Fibroblast of peridontal ligament (primary cell): ENCODE results near the gene PIK3C2B.

Experiments
- DNase-seq: peaks from one replicate; pipeline ENCODE4 v3.0.0-alpha.2; 2010; ENCODE audit errors: extremely low read depth

PIK3C2B gene

GRCh38 chr1:204459706-204460105, 34.9 kb downstream of the PIK3C2B start:
- DNase-seq = no peak

- DNase-seq = no peak
Measured at GRCh38 chr1:204457666-204458065, 36.9 kb downstream of the PIK3C2B start.

DNA sequence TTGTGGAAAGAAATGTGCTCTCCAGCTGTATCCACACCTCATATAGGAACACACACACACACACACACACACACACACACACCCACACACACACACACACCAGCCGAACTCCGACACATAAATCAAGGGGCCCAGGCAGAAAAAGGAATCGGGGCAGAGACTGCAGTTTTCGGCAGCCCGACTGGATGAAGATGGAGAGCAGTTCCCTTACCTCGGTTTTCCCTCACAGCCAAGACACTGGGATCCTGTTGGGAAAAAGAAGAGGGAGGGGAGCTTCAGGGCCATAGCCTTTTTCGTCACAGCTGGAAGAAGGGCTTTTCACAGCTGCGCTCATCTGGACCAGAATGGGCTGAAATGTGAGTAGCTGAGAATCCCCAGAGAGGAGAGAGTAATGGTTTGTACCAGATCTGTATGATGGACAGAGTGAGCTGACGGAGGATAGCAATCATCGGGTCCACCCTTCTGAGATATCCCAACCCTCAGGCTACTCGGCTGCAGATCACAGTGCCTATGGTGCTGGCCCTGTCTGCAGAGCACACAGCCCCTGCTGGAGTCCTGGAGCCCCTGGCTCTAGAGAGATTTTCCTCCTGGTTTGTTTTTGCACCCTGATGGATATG, 37.7 kb downstream of the PIK3C2B start:
- peak; percentile 74 for DNase-seq

- no peak for DNase-seq
Measured at GRCh38 chr1:204455831-204456145, 38.8 kb downstream of the PIK3C2B start.

GRCh38 chr1:204455063-204455830, 39.4 kb downstream of the PIK3C2B start:
- no peak for DNase-seq

- no peak for DNase-seq
Measured at GRCh38 chr1:204454476-204454875, 40.1 kb downstream of the PIK3C2B start.

GRCh38 chr1:204453141-204453772, 41.3 kb downstream of the PIK3C2B start:
- DNase-seq = no peak

DNA sequence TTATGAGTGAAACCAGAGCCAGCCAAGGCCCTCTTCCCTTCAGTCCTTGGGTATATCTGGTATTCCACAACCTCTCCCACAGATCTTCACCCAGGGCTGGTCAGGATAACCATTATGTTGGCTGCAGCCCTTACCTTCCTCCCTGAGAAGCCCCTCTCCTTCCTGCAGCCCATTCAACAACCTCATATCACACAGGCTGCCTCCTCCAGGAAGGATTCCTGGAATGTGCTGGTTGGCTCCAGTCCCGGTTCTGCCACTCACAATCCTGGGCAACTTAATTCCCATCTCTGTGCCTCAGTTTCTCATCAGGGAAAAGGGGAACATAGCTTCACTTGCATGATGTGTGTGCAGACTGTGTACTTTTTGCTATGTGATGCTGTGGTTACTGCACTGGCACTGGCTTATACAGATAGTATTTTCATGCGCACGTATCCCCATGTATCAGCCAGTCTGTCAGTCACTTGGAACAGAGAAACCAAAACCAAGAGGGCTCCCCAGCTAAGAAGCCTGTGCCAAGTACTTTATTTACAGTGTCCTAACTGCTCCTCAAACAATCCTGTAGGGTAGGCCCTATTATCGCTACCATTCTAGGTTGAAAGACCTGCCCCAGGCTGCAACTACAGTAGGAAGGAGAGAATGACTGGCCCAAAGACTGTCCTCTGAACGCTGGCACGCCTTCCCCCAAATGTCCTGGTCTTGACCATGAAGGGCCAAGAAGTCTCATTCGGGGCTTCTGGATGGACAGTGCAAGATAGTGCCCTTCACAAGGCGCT, 43.1 kb downstream of the PIK3C2B start:
- DNase-seq = no peak

GRCh38 chr1:204450461-204451257, 43.9 kb downstream of the PIK3C2B start:
- DNase-seq = no peak

GRCh38 chr1:204449678-204450280, 44.8 kb downstream of the PIK3C2B start:
- DNase-seq = no peak

DNA sequence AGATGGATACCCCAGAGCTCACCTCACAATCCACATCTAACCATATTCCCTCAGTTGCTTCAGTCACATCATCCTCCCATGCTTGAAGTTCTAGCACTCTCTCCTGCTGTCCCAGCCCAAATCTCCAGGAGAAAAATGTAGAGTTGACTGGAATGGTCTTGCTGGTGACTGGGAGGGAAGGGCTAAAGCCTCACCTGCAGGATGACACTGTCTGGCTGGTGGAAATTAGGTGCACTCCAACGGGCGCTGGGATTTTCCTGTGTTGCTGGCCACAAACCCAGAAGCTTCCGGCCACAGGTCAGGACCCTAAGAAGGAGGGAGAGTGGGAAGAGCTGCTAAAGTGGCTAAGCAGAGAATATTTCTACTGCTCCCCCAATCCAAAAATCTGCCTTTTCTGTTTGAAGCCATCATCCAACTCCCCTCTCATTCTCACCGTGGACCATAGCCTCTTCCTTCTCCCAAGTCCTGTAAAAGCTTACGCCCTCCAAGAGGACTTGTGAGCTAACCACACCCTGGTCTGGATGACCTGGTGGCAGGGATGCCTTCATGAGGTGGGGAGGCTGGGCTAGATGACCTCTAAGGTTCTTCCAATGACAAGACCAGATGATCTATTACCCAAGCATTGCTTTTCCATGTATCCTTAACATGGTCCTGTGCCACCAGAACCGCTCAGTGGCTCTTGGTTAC, 45.5 kb downstream of the PIK3C2B start:
- DNase-seq = no peak

DNA sequence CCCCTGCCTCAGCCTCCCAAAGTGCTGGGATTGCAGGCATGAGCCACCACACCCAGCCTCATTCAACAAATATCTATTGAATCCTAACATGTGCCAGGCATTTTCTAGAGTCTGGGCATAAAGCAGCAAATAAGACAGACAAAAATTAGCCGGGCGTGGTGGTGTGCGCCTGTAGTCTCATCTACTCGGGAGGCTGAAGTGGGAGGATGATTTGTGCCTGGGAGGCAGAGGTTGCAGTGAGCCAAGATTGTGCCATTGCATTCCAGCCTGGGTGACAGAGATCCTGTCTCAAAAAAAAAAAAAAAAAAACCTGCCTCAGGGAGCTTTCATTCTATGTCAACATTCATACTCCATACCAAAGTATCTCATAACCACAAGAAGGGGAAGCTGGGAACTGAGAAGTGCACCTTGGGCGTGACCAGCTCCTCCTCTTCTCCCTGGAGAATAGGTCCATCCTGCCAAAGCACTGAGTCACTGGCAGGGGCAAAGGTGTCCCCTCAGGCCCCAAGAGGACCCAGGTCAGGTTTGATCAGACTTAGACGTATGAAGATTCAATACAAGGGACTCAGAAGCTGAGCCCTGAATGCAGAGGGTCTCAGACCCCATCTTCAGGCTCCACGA, 46.2 kb downstream of the PIK3C2B start:
- no peak for DNase-seq

- DNase-seq = no peak
Measured at GRCh38 chr1:204447736-204448135, 46.9 kb downstream of the PIK3C2B start.

DNA sequence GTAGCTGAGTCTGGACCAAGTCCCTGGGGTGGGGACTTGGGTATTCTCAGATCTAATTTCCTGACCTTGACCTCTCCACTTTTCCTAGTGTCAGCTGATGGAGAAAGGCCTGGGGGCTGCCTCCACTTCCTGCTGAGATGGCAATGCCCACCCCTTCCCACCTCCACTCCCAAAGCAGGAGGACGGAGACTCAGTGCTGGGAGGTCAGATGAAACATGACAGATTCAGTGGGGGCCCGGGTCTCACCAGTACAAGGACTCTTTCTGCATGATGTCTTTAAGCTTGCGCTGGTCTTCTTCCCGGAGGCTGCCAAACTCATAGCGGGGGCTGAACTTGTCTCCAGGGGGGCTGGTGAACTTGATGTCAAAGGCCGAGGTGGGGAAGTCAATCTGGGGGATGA, 47.4 kb downstream of the PIK3C2B start:
- no peak for DNase-seq

DNA sequence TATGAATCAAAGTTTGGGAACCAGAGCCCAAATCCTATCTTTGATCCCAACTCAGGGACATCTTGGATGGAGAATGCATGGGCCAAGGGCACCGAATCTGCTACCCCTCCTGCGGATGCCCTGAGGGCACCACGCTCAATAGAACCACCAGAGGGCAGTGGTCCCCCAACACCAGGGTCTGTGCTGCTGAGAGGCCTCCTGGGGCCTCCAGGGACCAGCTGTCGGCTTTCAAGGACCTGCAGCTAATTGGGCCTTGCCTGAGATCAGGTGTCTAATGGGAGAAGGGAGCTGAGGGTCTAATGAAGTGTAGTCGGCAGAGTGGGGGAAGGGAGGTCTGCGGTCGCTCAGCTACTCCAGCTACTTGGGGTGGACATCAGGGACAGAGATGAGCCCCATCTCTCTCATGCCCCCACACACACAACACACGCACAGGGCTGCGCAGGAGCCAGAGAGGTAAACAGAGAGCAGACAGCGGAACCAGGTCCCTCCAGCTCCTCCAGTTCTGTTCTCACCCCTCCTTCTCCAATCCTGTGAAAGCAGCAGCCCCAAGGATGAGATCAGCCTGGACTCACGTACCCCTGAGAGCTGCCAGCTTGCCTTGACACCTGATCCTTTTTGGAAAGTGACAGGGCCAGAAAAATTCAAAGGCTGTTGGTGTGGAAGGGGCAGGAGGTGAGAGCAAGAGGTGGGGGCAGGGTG, 48.0 kb downstream of the PIK3C2B start:
- DNase-seq = peak; percentile 42

DNA sequence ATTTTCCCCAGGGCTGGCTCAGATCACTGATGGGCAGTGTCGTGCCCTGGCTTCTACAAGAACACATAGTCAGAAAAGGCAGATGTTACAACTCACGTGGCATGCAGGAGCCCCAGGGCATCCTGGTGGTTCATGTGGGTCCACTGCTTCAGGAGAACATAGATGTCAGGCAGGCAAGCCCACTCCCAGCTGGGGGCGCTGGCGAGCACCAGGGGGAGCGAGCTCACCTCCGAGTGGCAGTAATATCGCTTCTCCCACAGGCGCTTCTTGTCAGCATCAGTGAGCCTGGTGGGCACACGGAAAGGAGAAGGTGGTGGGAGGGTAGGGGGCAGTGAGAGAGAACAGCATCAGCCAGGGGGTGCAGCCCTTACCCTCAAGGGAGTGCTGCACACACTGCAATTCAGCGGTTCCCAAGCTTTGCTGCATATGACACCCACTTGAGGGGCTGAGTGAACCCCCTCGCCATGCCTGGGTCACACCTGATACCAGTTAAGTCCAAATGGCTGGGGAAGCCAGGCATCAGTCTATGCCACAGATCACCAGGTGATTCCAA, 48.7 kb downstream of the PIK3C2B start:
- DNase-seq = no peak
